Mesangial cell (primary cell): ENCODE results near the gene ACSS1. TPM values are rescaled to one million over a fixed set of nuclear protein-coding genes. Genes with fewer than 3 reads are reported as not detected.

Source experiments
- total RNA-seq: library from RNA; depleted of rRNA; stranded (reverse); fragments of >200 nt; gene quantifications from 2 replicates; pipeline ENCODE4 v1.2.3, GENCODE V29; 2015

The ACSS1 gene
- 4.1 and 8.7 TPM in 2 replicates for total RNA-seq

DNA sequence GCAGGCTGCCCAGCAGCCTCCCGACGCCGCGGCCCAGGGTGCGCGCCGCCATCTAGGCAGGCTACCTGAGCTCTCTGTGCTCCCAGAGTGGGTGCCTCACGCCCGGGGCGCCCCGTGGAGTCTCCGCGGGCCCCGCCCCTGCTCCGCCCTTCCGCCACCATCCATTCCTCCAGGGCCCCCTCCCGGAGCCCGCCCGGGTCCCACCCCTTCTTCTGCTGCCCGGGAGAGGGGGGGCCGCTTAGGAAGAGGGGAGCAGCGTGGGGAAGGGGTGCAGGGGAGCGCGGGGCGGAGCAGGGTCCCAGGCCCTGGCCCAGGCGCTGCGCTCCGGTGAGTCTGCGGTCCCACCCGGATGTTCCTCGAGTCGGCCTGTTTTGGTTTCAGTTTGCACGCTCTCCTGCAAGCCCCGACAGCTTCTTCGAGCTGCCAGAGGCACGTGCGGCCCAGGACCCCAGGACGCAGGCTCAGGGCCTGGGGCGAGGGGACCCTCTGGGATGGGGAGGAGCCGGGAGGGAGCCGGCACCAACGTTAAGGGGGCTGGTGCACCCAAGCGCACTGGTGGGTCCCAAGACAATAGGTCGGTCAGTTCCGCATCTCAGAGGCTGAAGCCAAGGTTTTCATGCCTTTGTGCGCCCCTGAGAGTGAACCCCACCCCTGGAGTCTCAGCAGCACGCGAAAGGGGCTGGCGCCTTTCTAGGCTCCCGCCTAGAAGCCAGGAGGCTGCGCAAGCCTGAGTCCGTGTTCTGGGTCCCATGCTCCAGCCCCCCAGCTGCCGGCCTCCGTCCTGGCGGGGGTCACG, at the start of gene ACSS1:
Gene ACSS1 (minus strand): TSS at position 89 of the 796 bp plus-strand sequence. CDS start 37 bp downstream, at position 52.

GRCh38 chr20:25081730-25082497, 24.0 kb upstream of the ACSS1 start, which contains the start of gene VSX1:
VSX1 (minus strand) TSS chr20:25082141; CDS start chr20:25082096, 45 bp downstream.

GRCh38 chr20:24992487-24993205, 65.3 kb downstream of the ACSS1 start, which contains the start of gene APMAP:
APMAP (minus strand) TSS chr20:24992751; CDS start chr20:24992688, 63 bp downstream.

Other genes starting within 250 kb of the ACSS1 start
- not detected in 2 replicates for gene CST7, start 108.9 kb downstream of the ACSS1 start, total RNA-seq
- gene APMAP, start 65.4 kb downstream of the ACSS1 start, total RNA-seq, result 104 and 111 TPM in 2 replicates
- not detected in 2 replicates for gene VSX1, start 24.0 kb upstream of the ACSS1 start, total RNA-seq
- gene ENTPD6, start 137.6 kb upstream of the ACSS1 start, total RNA-seq, result 60.6 and 84.1 TPM in 2 replicates
- gene PYGB, start 189.9 kb upstream of the ACSS1 start, total RNA-seq, result 229 and 234 TPM in 2 replicates